SK-N-SH treated with all-trans-retinoic acid at 6 μM for 48 hours (cell line): ENCODE results near the gene SH2D3A.

ENCODE experiments used
- CREB5 ChIP-seq: fragments of 250-450 bp; sonication (Bioruptor Pico); IDR thresholded peaks from 2 replicates; pipeline ENCODE4 v1.5.1; 2020; ENCODE audit warnings: low read depth, mild to moderate bottlenecking, moderate library complexity
- ISL1 ChIP-seq: fragments of 250-450 bp; sonication (Bioruptor Pico); IDR thresholded peaks from 2 replicates; pipeline ENCODE4 v2.1.2; 2022; ENCODE audit warnings: mild to moderate bottlenecking, moderate library complexity
- OSR1 ChIP-seq: fragments of 250-450 bp; sonication (Bioruptor Pico); IDR thresholded peaks from 2 replicates; pipeline ENCODE4 v1.8.0; 2022; ENCODE audit warnings: moderate library complexity, mild to moderate bottlenecking, inconsistent platforms
- POU6F1 ChIP-seq: fragments of 250-450 bp; sonication (Bioruptor Pico); IDR thresholded peaks from 2 replicates; pipeline ENCODE4 v1.8.0; 2021; ENCODE audit warnings: low read depth, mild to moderate bottlenecking, moderate library complexity, borderline replicate concordance
- PPARA ChIP-seq: fragments of 250-450 bp; sonication (Bioruptor Pico); IDR thresholded peaks from 2 replicates; pipeline ENCODE4 v1.5.0; 2020; ENCODE audit warnings: mild to moderate bottlenecking, borderline replicate concordance
- SNAI2 ChIP-seq: fragments of 250-450 bp; sonication (Bioruptor Pico); IDR thresholded peaks from 2 replicates; pipeline ENCODE4 v1.5.0; 2020; ENCODE audit warnings: mild to moderate bottlenecking, moderate library complexity
- TOX ChIP-seq: fragments of 250-450 bp; sonication (Bioruptor Pico); IDR thresholded peaks from 2 replicates; pipeline ENCODE4 v1.8.0; 2021; ENCODE audit warnings: mild to moderate bottlenecking, moderate library complexity, borderline replicate concordance
- TSHZ2 ChIP-seq: fragments of 250-450 bp; sonication (Bioruptor Pico); IDR thresholded peaks from 2 replicates; pipeline ENCODE4 v1.5.0; 2020; ENCODE audit warnings: mild to moderate bottlenecking, moderate library complexity
- ZFP3 ChIP-seq: fragments of 250-450 bp; sonication (Bioruptor Pico); IDR thresholded peaks from 2 replicates; pipeline ENCODE4 v1.5.0; 2020; ENCODE audit warnings: mild to moderate bottlenecking, moderate library complexity
- ZFP30 ChIP-seq: fragments of 450-650 bp; formaldehyde crosslinking; IDR thresholded peaks from 2 replicates; pipeline ENCODE4 v1.5.0; 2022; ENCODE audit warnings: mild to moderate bottlenecking, moderate library complexity
- ZNF70 ChIP-seq: fragments of 450-650 bp; formaldehyde crosslinking; IDR thresholded peaks from 2 replicates; pipeline ENCODE4 v1.5.0; 2020; ENCODE audit warnings: mild to moderate bottlenecking, moderate library complexity
- TF ChIP-seq, protein P1 (sequence below): fragments of 250-450 bp; sonication (Bioruptor Pico); IDR thresholded peaks from 2 replicates; pipeline ENCODE4 v1.5.1; 2021; ENCODE audit warnings: mild to moderate bottlenecking, moderate library complexity

DNA sequence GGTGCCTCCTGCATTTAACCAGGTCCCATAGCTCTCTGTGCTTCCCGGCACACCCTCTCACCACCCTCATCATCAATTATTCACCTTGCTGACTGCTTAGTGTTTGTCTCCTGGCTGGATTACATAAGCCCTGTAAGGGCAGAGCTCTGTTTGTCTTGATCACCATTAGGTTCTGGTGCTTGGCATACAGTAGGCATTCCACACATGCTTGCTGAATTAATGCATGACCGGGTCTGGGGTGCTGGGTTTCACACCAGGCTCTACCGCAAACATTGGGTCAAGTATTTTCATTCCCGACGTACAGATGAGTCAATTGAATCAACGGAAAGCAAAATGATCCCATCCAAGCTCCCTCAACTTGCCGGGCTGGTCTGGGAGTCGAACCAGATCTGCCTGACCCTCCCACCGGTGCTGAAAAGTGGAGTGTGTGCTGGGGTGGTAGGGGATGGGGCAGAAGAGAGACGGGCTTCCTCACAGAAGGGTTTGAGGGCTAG lies 33.8 kb upstream of the SH2D3A start:
- no peak for TF ChIP-seq PPARA (CRISPR knock-in tag)
- TF ChIP-seq ISL1 (CRISPR knock-in tag) = no peak
- no peak for TF ChIP-seq ZFP3 (CRISPR knock-in tag)
- no peak for TF ChIP-seq OSR1
- TF ChIP-seq TSHZ2 = no peak
- no peak for TF ChIP-seq POU6F1 (CRISPR knock-in tag)
- no peak for TF ChIP-seq ZNF70 (CRISPR knock-in tag)
- TF ChIP-seq CREB5 = no peak
- TF ChIP-seq, protein P1, sequence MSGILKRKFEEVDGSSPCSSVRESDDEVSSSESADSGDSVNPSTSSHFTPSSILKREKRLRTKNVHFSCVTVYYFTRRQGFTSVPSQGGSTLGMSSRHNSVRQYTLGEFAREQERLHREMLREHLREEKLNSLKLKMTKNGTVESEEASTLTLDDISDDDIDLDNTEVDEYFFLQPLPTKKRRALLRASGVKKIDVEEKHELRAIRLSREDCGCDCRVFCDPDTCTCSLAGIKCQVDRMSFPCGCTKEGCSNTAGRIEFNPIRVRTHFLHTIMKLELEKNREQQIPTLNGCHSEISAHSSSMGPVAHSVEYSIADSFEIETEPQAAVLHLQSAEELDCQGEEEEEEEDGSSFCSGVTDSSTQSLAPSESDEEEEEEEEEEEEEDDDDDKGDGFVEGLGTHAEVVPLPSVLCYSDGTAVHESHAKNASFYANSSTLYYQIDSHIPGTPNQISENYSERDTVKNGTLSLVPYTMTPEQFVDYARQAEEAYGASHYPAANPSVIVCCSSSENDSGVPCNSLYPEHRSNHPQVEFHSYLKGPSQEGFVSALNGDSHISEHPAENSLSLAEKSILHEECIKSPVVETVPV (CRISPR knock-in tag) = no peak
- TF ChIP-seq ZFP30 (CRISPR knock-in tag) = no peak
- no peak for TF ChIP-seq SNAI2 (CRISPR knock-in tag)
- TF ChIP-seq TOX (CRISPR knock-in tag) = no peak
